Measurements from ENCODE around the gene MPL. TPM values are rescaled to one million over a fixed set of nuclear protein-coding genes. Genes with fewer than 3 reads are reported as not detected.

The MPL gene
- total RNA-seq, 2 experiments from 2014 or later: not detected

DNA sequence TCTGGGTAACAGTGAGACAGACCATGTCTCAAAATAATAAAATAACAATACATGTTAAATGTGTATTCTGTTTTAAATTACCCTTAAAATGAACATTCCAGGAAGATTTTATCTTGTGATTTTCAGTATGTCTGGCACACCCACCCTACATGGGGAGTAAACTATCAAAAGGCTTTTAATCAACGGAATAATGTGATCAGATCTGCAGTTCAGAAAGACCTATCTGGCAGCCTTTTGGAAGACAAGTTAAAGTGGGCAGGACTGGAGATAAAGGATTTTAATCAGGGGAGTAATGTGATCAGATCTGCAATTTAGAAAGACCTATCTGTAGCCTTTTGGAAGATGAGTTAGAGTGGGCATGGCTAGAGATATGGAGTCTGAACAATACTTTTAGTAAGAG lies 41.9 kb downstream of the MPL start:
- CTCF ChIA-PET: no interaction called here
- H3K4me3 Mint-ChIP-seq: no peak overlapping the region
- no peak overlapping the region for H3K27ac Mint-ChIP-seq
- H3K36me3 Mint-ChIP-seq (ENCODE audit: low read depth): peaks cover 34% of the 10 kb centered on the region
- DNase-seq: no peak
- H3K4me1 Mint-ChIP-seq (ENCODE audit: low read depth): no peaks in the 10 kb centered on the region
- H3K27me3 Mint-ChIP-seq (ENCODE audit: low read depth): no peaks in the 10 kb centered on the region
- no peaks in the 10 kb centered on the region for H3K9me3 Mint-ChIP-seq
- intact Hi-C loops (cut with micrococcal nuclease): no loop called here

DNA sequence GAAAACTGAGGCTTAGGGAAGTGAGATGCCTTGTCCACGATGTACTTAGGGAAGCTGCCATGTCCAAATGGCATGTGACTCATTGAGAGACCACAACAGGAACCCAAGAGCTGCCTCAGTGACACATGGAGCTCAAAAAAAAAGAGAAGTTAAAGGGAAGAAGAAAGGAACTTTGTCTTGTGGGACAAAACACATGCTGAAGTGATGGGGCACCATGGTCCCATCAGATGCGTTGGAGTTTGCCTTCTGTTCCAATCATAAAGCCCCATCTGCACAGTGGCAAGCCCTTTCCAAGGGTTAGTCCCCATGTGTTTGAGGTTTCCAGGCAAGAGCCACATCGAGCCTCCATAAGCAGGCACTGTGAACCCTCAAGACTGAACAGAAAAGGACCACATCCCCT lies 44.0 kb downstream of the MPL start:
- no peaks in the 10 kb centered on the region for H3K27me3 Mint-ChIP-seq (ENCODE audit: low read depth)
- intact Hi-C loops (cut with micrococcal nuclease): no loop called here
- H3K36me3 Mint-ChIP-seq (ENCODE audit: low read depth): peaks cover 43% of the 10 kb centered on the region
- CTCF ChIA-PET: no interaction called here
- H3K27ac Mint-ChIP-seq: no peak overlapping the region
- H3K4me3 Mint-ChIP-seq: no peak overlapping the region
- no peaks in the 10 kb centered on the region for H3K4me1 Mint-ChIP-seq (ENCODE audit: low read depth)
- H3K9me3 Mint-ChIP-seq: no peaks in the 10 kb centered on the region
- DNase-seq: no peak

GRCh38 chr1:43382027-43382779 lies 44.6 kb downstream of the MPL start:
- H3K27me3 Mint-ChIP-seq (ENCODE audit: low read depth): no peaks in the 10 kb centered on the region
- H3K36me3 Mint-ChIP-seq (ENCODE audit: low read depth): peaks cover 42% of the 10 kb centered on the region
- CTCF ChIA-PET: interaction anchor here (0.6 kb wide), 1 partner anchor 305 kb away, joined by 3 read pairs; no protein-coding TSS in a partner anchor
- DNase-seq: no peak
- intact Hi-C loops (cut with micrococcal nuclease): no loop called here
- H3K4me1 Mint-ChIP-seq (ENCODE audit: low read depth): no peaks in the 10 kb centered on the region
- H3K27ac Mint-ChIP-seq: no peak overlapping the region
- no peaks in the 10 kb centered on the region for H3K9me3 Mint-ChIP-seq
- H3K4me3 Mint-ChIP-seq: no peak overlapping the region

GRCh38 chr1:43383449-43383848 lies 45.8 kb downstream of the MPL start:
- intact Hi-C loops (cut with micrococcal nuclease): no loop called here
- H3K9me3 Mint-ChIP-seq: no peaks in the 10 kb centered on the region
- no peak overlapping the region for H3K4me3 Mint-ChIP-seq
- H3K27me3 Mint-ChIP-seq (ENCODE audit: low read depth): no peaks in the 10 kb centered on the region
- no peak for DNase-seq
- H3K27ac Mint-ChIP-seq: no peak overlapping the region
- CTCF ChIA-PET: interaction anchor here (0.7 to 1.3 kb wide), 2 partner anchors 31 to 156 kb away, joined by 4 to 5 read pairs; no protein-coding TSS in a partner anchor
- peaks cover 39% of the 10 kb centered on the region for H3K36me3 Mint-ChIP-seq (ENCODE audit: low read depth)
- peaks cover 10% of the 10 kb centered on the region for H3K4me1 Mint-ChIP-seq (ENCODE audit: low read depth)

DNA sequence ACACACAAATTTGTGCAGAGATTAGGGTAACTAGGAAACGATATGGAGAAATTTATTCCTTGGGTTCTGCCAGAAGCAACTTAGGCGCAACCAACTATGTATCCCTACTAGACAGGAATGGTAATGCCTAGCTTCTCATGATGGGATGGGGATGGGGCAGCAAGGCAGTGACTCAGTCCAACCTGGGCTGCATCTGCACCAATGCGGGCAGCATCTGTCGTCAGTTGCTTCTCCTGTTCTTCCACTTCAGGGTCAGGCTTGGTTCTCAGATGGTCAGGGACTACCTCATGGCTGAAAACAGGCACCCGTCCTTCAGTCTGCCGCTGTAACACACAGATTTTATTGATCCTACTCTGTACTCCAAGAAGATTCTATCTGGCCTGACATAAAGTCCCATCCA lies 49.1 kb downstream of the MPL start:
- CTCF ChIA-PET: interaction anchor here (1.9 kb wide), 1 partner anchor 18 kb away, joined by 4 read pairs; the partner anchor contains the start of gene ELOVL1
- H3K9me3 Mint-ChIP-seq: no peaks in the 10 kb centered on the region
- H3K27me3 Mint-ChIP-seq (ENCODE audit: low read depth): no peaks in the 10 kb centered on the region
- no peak overlapping the region for H3K4me3 Mint-ChIP-seq
- intact Hi-C loops (cut with micrococcal nuclease): no loop called here
- peaks cover 28% of the 10 kb centered on the region for H3K36me3 Mint-ChIP-seq (ENCODE audit: low read depth)
- no peak overlapping the region for H3K27ac Mint-ChIP-seq
- peaks cover 33% of the 10 kb centered on the region for H3K4me1 Mint-ChIP-seq (ENCODE audit: low read depth)
- DNase-seq: no peak

- peaks cover 21% of the 10 kb centered on the region for H3K36me3 Mint-ChIP-seq (ENCODE audit: low read depth)
- no peaks in the 10 kb centered on the region for H3K9me3 Mint-ChIP-seq
- CTCF ChIA-PET: no interaction called here
- H3K27me3 Mint-ChIP-seq (ENCODE audit: low read depth): no peaks in the 10 kb centered on the region
- H3K4me1 Mint-ChIP-seq (ENCODE audit: low read depth): peaks cover 40% of the 10 kb centered on the region
- H3K4me3 Mint-ChIP-seq: peak overlapping the region; percentile 95
- H3K27ac Mint-ChIP-seq: no peak overlapping the region
- intact Hi-C loops (cut with micrococcal nuclease): no loop called here
- DNase-seq: no peak
These were observed 50.5 kb downstream of the MPL start for GRCh38 chr1:43387976-43388599.

DNA sequence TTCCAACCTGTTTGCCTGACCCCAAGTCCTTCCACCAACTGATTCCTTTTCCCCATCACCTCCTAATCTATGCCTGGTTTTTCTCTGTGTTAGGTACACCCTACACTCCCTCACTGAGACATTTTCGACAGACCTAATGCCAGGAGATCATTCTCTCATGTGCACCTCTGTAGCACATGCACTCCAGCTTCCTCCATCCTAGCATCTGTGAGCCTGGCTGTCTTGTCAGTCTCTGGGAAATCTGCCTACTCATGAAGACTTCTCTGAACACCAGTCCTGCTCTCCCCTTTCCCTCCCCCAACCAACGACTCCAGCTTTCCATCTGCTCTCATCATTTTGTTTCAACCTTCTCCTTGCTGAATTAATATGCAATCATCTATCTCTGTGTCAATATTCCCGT lies 51.0 kb downstream of the MPL start:
- Mint-ChIP-seq H3K36me3 (ENCODE audit: low read depth) (peaks cover 19% of the 10 kb centered on the region), H3K4me1 (ENCODE audit: low read depth) (peaks cover 40% of the 10 kb centered on the region), H3K9me3 (no peaks in the 10 kb centered on the region), H3K4me3 (peak overlapping the region; percentile 95), H3K27ac (peak overlapping the region; percentile 94), H3K27me3 (ENCODE audit: low read depth) (no peaks in the 10 kb centered on the region)
- intact Hi-C loops (cut with micrococcal nuclease): loop anchor here (1.0 kb wide), 3 partner anchors 20 to 216 kb away; partner anchors contain the start of genes CDC20, CFAP57, EBNA1BP2 and ELOVL1
- CTCF ChIA-PET: interaction anchor here (0.6 to 1.2 kb wide), 3 partner anchors 19 to 660 kb away, joined by 3 to 5 read pairs (median 3); no protein-coding TSS in a partner anchor
- no peak for DNase-seq

DNA sequence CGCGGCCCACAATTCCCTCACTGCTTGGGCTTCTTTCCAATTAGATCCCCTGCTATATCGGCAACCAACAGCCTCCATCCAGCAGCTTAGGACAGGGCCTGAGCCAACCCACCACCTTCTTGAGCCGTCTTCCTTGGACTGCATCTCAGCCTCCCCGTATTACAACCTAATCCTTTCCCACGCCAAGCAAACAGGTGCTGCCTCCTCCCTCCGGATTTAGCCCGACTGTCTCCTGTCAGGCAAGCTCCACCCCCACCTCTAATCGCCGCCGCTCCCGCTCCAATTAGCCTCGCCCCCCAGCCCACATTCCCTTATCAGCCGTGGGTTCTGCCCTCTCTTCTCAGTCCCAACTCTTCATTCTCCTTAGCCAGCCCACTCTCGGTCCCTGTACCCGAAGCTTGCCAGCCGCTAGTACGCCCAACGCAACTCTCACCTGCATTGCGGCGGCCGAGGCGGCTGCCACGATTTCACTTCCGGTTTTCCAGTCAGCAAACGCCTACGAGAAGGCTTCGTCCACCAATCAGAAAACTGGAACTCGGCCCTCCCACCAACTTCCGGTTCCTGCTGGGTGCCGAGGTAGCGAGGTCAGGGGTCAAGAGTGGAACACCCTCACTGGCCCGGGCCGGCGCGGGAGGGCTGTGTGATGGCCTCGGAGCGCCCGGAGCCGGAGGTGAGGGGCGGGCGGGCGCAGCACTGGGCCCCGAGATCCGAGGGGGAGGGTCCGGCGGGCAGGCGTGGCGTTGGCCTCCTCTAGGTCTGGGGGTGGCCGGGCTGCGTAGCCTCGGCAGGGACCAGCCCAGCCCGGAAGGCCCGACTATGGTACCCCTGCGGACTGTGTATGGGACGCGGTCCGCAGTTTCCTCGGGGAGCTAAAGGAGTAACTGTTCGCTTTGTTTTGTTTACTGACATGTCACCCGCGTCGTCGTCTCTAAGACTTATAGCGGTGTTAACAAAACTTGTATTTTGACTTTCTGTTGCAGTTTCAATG lies 52.0 kb downstream of the MPL start, which contains the start of the genes MED8 and SZT2:
Gene MED8, minus strand, starts transcription at position 475 of the 988 bp plus-strand sequence. Its CDS starts 36 bp downstream, at position 439.
Gene SZT2, plus strand, starts transcription at position 574 of the 988 bp plus-strand sequence. Its CDS starts 70 bp downstream, at position 644.
- intact Hi-C loops (cut with micrococcal nuclease): loop anchor here (1.0 kb wide), 3 partner anchors 21 to 217 kb away; partner anchors contain the start of genes CDC20, CFAP57, EBNA1BP2 and ELOVL1
- Mint-ChIP-seq H3K9me3 (no peaks in the 10 kb centered on the region), H3K36me3 (ENCODE audit: low read depth) (peaks cover 19% of the 10 kb centered on the region), H3K4me3 (peak within 1 kb of the TSS; percentile 95), H3K27me3 (ENCODE audit: low read depth) (no peaks in the 10 kb centered on the region), H3K27ac (peak within 1 kb of the TSS; percentile 94), H3K4me1 (ENCODE audit: low read depth) (peaks cover 40% of the 10 kb centered on the region)
- CTCF ChIA-PET: interaction anchor here (0.6 to 1.3 kb wide), 4 partner anchors 10 to 658 kb away, joined by 3 to 5 read pairs (median 4); no protein-coding TSS in a partner anchor
- DNase-seq: peak; percentile 96

- peaks cover 8% of the 10 kb centered on the region for H3K36me3 Mint-ChIP-seq (ENCODE audit: low read depth)
- H3K27me3 Mint-ChIP-seq (ENCODE audit: low read depth): no peaks in the 10 kb centered on the region
- CTCF ChIA-PET: interaction anchor here (0.9 to 1.0 kb wide), 2 partner anchors 20 to 22 kb away, joined by 3 to 4 read pairs; no protein-coding TSS in a partner anchor
- H3K27ac Mint-ChIP-seq: no peak overlapping the region
- intact Hi-C loops (cut with micrococcal nuclease): no loop called here
- no peak overlapping the region for H3K4me3 Mint-ChIP-seq
- no peak for DNase-seq
- H3K4me1 Mint-ChIP-seq (ENCODE audit: low read depth): peaks cover 38% of the 10 kb centered on the region
- no peaks in the 10 kb centered on the region for H3K9me3 Mint-ChIP-seq
These were observed 55.1 kb downstream of the MPL start for GRCh38 chr1:43392702-43393101.

DNA sequence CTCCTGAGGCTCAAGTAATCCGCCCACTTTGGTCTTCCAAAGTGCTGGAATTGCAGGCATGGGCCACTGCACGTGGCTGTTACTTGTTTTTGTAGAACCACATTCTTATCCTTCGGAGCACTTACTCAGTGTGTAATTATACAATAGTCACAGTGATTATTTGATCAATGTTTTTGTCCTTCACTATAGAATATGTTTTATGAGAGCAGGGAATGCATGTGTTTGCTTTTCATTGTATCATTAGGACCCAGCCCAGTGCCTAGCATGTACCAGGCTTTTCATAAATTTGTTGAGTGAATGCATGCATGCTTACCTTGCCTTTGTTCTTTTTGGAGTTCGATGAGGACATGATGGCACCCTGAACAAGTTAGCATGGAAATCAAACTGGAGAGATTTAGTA lies 57.9 kb downstream of the MPL start:
- Mint-ChIP-seq H3K4me3 (no peak overlapping the region), H3K27me3 (ENCODE audit: low read depth) (no peaks in the 10 kb centered on the region), H3K4me1 (ENCODE audit: low read depth) (peaks cover 14% of the 10 kb centered on the region), H3K27ac (no peak overlapping the region), H3K9me3 (no peaks in the 10 kb centered on the region), H3K36me3 (ENCODE audit: low read depth) (peaks cover 6% of the 10 kb centered on the region)
- no peak for DNase-seq
- CTCF ChIA-PET: no interaction called here
- intact Hi-C loops (cut with micrococcal nuclease): no loop called here

DNA sequence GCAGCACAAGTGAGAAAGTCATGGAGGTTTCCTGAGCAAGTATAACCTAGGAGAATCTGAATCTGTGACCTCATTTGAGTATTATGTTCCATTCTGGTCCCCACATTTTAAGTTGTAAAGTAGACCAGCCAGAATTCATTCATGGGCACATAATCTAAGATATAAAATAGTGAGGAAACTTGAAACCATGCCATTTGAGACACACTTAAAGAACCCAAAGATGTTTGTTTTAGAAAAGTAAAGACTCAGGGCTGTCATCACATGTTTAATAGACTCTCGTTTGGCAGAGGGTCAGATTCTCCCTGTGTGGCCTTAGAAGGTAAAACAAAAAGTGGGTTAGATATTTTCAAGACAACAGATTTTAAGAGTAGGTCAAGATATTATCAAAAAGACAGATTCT lies 58.4 kb downstream of the MPL start:
- peaks cover 10% of the 10 kb centered on the region for H3K4me1 Mint-ChIP-seq (ENCODE audit: low read depth)
- intact Hi-C loops (cut with micrococcal nuclease): no loop called here
- DNase-seq: no peak
- no peak overlapping the region for H3K4me3 Mint-ChIP-seq
- no peaks in the 10 kb centered on the region for H3K27me3 Mint-ChIP-seq (ENCODE audit: low read depth)
- CTCF ChIA-PET: no interaction called here
- H3K36me3 Mint-ChIP-seq (ENCODE audit: low read depth): peaks cover 6% of the 10 kb centered on the region
- no peaks in the 10 kb centered on the region for H3K9me3 Mint-ChIP-seq
- no peak overlapping the region for H3K27ac Mint-ChIP-seq
